ENCODE results near the gene PHKB. TPM values are rescaled to one million over a fixed set of nuclear protein-coding genes. Genes with fewer than 3 reads are reported as not detected.
"Not testable (repeated sequence)": the region's sequence is repeated elsewhere in the genome, so short reads cannot be mapped to it uniquely, and the experiment has no call there.

The PHKB gene
- total and polyA plus RNA-seq, 4 experiments from 2014 or later: 29.4 to 56.4 (median 41.6) TPM

- peak overlapping the region in 1 of 7 donors; percentile 10 for H3K27ac Mint-ChIP-seq
- H3K4me1 Mint-ChIP-seq: peaks cover 16 to 45% (median 27%) of the 10 kb centered on the region in 4 donors
- Histone ChIP-seq H3K36me3 (ENCODE audit: insufficient read depth, low read length) (peaks cover 3% of the 10 kb centered on the region), H3K4me1 (ENCODE audit: insufficient read depth, low read length) (peaks cover 4% of the 10 kb centered on the region), H3K27me3 (ENCODE audit: insufficient read depth, low read length) (no peaks in the 10 kb centered on the region), H3K4me3 (ENCODE audit: low read length in 2 of 2) (no peak overlapping the region), H3K27ac (ENCODE audit: low read depth, low read length) (no peak overlapping the region), H3K9me3 (ENCODE audit: control insufficient read depth in 1 of 2, low read length in 2 of 2) (no peaks in the 10 kb centered on the region)
- ChIA-PET CTCF (ENCODE audit: partially characterized antibody) (no interaction called here), POLR2A (ENCODE audit: partially characterized antibody) (no interaction called here)
- H3K27me3 Mint-ChIP-seq: no peaks in the 10 kb centered on the region
- H3K4me3 Mint-ChIP-seq: no peak overlapping the region
- H3K9me3 Mint-ChIP-seq: no peaks in the 10 kb centered on the region
- intact Hi-C loops (cut with micrococcal nuclease): loop anchor here (10.0 kb wide), 2 partner anchors 916 to 1146 kb away; partner anchors contain the start of genes N4BP1 and SIAH1
- no peak for DNase-seq
- H3K36me3 Mint-ChIP-seq: peaks cover 11 to 14% of the 10 kb centered on the region in 2 donors
These were observed 8.1 kb downstream of the PHKB start for GRCh38 chr16:47469227-47469626.

- Histone ChIP-seq H3K36me3 (ENCODE audit: insufficient read depth, low read length) (no peaks in the 10 kb centered on the region), H3K4me3 (ENCODE audit: low read length in 2 of 2) (no peak overlapping the region), H3K9me3 (ENCODE audit: control insufficient read depth in 1 of 2, low read length in 2 of 2) (no peaks in the 10 kb centered on the region), H3K27me3 (ENCODE audit: insufficient read depth, low read length) (no peaks in the 10 kb centered on the region), H3K4me1 (ENCODE audit: insufficient read depth, low read length) (no peaks in the 10 kb centered on the region), H3K27ac (ENCODE audit: low read depth, low read length) (no peak overlapping the region)
- DNase-seq: no peak
- no peak overlapping the region for H3K4me3 Mint-ChIP-seq
- H3K27ac Mint-ChIP-seq: no peak overlapping the region
- peaks cover 13 to 14% of the 10 kb centered on the region in 2 donors for H3K36me3 Mint-ChIP-seq
- POLR2A ChIA-PET (ENCODE audit: partially characterized antibody): no interaction called here
- H3K9me3 Mint-ChIP-seq: no peaks in the 10 kb centered on the region
- intact Hi-C loops (cut with micrococcal nuclease): no loop called here
- H3K4me1 Mint-ChIP-seq: peaks cover 12 to 38% (median 23%) of the 10 kb centered on the region in 4 donors
- CTCF ChIA-PET (ENCODE audit: partially characterized antibody): no interaction called here
- H3K27me3 Mint-ChIP-seq: no peaks in the 10 kb centered on the region
These were observed 9.1 kb downstream of the PHKB start for GRCh38 chr16:47470211-47470610.

GRCh38 chr16:47470810-47471209, 9.7 kb downstream of the PHKB start:
- Mint-ChIP-seq H3K4me3 (no peak overlapping the region), H3K27ac (no peak overlapping the region), H3K9me3 (no peaks in the 10 kb centered on the region), H3K27me3 (no peaks in the 10 kb centered on the region), H3K36me3 (peaks cover 14 to 15% of the 10 kb centered on the region in 2 donors), H3K4me1 (peaks cover 7 to 32% (median 19%) of the 10 kb centered on the region in 4 donors)
- intact Hi-C loops (cut with micrococcal nuclease): no loop called here
- DNase-seq: no peak
- H3K9me3 ChIP-seq (ENCODE audit: control insufficient read depth in 1 of 2, low read length in 2 of 2): no peaks in the 10 kb centered on the region
- H3K36me3 ChIP-seq (ENCODE audit: insufficient read depth, low read length): no peaks in the 10 kb centered on the region
- no peaks in the 10 kb centered on the region for H3K4me1 ChIP-seq (ENCODE audit: insufficient read depth, low read length)
- ChIA-PET CTCF (ENCODE audit: partially characterized antibody) (no interaction called here), POLR2A (ENCODE audit: partially characterized antibody) (no interaction called here)
- H3K27ac ChIP-seq (ENCODE audit: low read depth, low read length): no peak overlapping the region
- H3K4me3 ChIP-seq (ENCODE audit: low read length in 2 of 2): no peak overlapping the region
- H3K27me3 ChIP-seq (ENCODE audit: insufficient read depth, low read length): no peaks in the 10 kb centered on the region

- H3K9me3 Mint-ChIP-seq; H3K9me3 ChIP-seq (ENCODE audit: control insufficient read depth in 1 of 2, low read length in 2 of 2); H3K27ac Mint-ChIP-seq; intact Hi-C loops (cut with micrococcal nuclease); H3K4me1 ChIP-seq (ENCODE audit: insufficient read depth, low read length); H3K4me3 Mint-ChIP-seq; DNase-seq; H3K27me3 Mint-ChIP-seq; H3K36me3 ChIP-seq (ENCODE audit: insufficient read depth, low read length); H3K4me3 ChIP-seq (ENCODE audit: low read length in 2 of 2); H3K27me3 ChIP-seq (ENCODE audit: insufficient read depth, low read length); H3K27ac ChIP-seq (ENCODE audit: low read depth, low read length); CTCF ChIA-PET (ENCODE audit: partially characterized antibody); POLR2A ChIA-PET (ENCODE audit: partially characterized antibody): not testable (repeated sequence)
- Mint-ChIP-seq H3K4me1 (peaks cover 6 to 21% (median 16%) of the 10 kb centered on the region in 4 donors), H3K36me3 (peaks cover 14 to 19% of the 10 kb centered on the region in 2 donors)
These were observed 11.9 kb downstream of the PHKB start for GRCh38 chr16:47473004-47473403.

- DNase-seq: no peak
- H3K36me3 ChIP-seq (ENCODE audit: insufficient read depth, low read length): no peaks in the 10 kb centered on the region
- H3K36me3 Mint-ChIP-seq: peaks cover 13 to 17% of the 10 kb centered on the region in 2 donors
- H3K4me3 Mint-ChIP-seq: no peak overlapping the region
- no peaks in the 10 kb centered on the region for H3K9me3 ChIP-seq (ENCODE audit: control insufficient read depth in 1 of 2, low read length in 2 of 2)
- H3K4me1 ChIP-seq (ENCODE audit: insufficient read depth, low read length): no peaks in the 10 kb centered on the region
- no peaks in the 10 kb centered on the region for H3K9me3 Mint-ChIP-seq
- ChIA-PET CTCF (ENCODE audit: partially characterized antibody) (no interaction called here), POLR2A (ENCODE audit: partially characterized antibody) (no interaction called here)
- H3K27me3 ChIP-seq (ENCODE audit: insufficient read depth, low read length): no peaks in the 10 kb centered on the region
- intact Hi-C loops (cut with micrococcal nuclease): no loop called here
- H3K27ac ChIP-seq (ENCODE audit: low read depth, low read length): no peak overlapping the region
- no peaks in the 10 kb centered on the region for H3K27me3 Mint-ChIP-seq
- no peak overlapping the region for H3K4me3 ChIP-seq (ENCODE audit: low read length in 2 of 2)
- peaks cover 6 to 19% (median 14%) of the 10 kb centered on the region in 4 donors for H3K4me1 Mint-ChIP-seq
- no peak overlapping the region for H3K27ac Mint-ChIP-seq
These were observed 12.7 kb downstream of the PHKB start for GRCh38 chr16:47473792-47474191.

GRCh38 chr16:47475786-47476185, 14.7 kb downstream of the PHKB start:
- Histone ChIP-seq H3K27me3 (ENCODE audit: insufficient read depth, low read length) (no peaks in the 10 kb centered on the region), H3K4me1 (ENCODE audit: insufficient read depth, low read length) (no peaks in the 10 kb centered on the region), H3K36me3 (ENCODE audit: insufficient read depth, low read length) (no peaks in the 10 kb centered on the region), H3K9me3 (ENCODE audit: control insufficient read depth in 1 of 2, low read length in 2 of 2) (no peaks in the 10 kb centered on the region), H3K27ac (ENCODE audit: low read depth, low read length) (no peak overlapping the region), H3K4me3 (ENCODE audit: low read length in 2 of 2) (no peak overlapping the region)
- Mint-ChIP-seq H3K36me3 (peaks cover 14 to 20% of the 10 kb centered on the region in 2 donors), H3K4me1 (peaks cover 6 to 28% (median 16%) of the 10 kb centered on the region in 4 donors), H3K27ac (peak overlapping the region in 1 of 7 donors; percentile 7), H3K4me3 (no peak overlapping the region), H3K9me3 (peaks cover 0 to 2% (median 0%) of the 10 kb centered on the region in 8 donors), H3K27me3 (no peaks in the 10 kb centered on the region)
- no peak for DNase-seq
- POLR2A ChIA-PET (ENCODE audit: partially characterized antibody): no interaction called here
- intact Hi-C loops (cut with micrococcal nuclease): no loop called here
- CTCF ChIA-PET (ENCODE audit: partially characterized antibody): no interaction called here

- no peak overlapping the region for H3K4me3 ChIP-seq (ENCODE audit: low read length in 2 of 2)
- no peak overlapping the region for H3K27ac ChIP-seq (ENCODE audit: low read depth, low read length)
- no peaks in the 10 kb centered on the region for H3K9me3 ChIP-seq (ENCODE audit: control insufficient read depth in 1 of 2, low read length in 2 of 2)
- Mint-ChIP-seq H3K36me3 (peaks cover 12 to 17% of the 10 kb centered on the region in 2 donors), H3K4me3 (no peak overlapping the region), H3K27me3 (no peaks in the 10 kb centered on the region), H3K4me1 (peaks cover 11 to 31% (median 19%) of the 10 kb centered on the region in 4 donors), H3K27ac (peak overlapping the region in 2 of 7 donors; percentile 54 to 83), H3K9me3 (peaks cover 0 to 2% (median 0%) of the 10 kb centered on the region in 8 donors)
- no peaks in the 10 kb centered on the region for H3K27me3 ChIP-seq (ENCODE audit: insufficient read depth, low read length)
- no peak for DNase-seq
- intact Hi-C loops (cut with micrococcal nuclease): no loop called here
- ChIA-PET CTCF (ENCODE audit: partially characterized antibody) (no interaction called here), POLR2A (ENCODE audit: partially characterized antibody) (no interaction called here)
- no peaks in the 10 kb centered on the region for H3K4me1 ChIP-seq (ENCODE audit: insufficient read depth, low read length)
- no peaks in the 10 kb centered on the region for H3K36me3 ChIP-seq (ENCODE audit: insufficient read depth, low read length)
These were observed 15.7 kb downstream of the PHKB start for GRCh38 chr16:47476654-47477345.
